ENCODE results near the gene SMYD3. TPM values are rescaled to one million over a fixed set of nuclear protein-coding genes. Genes with fewer than 3 reads are reported as not detected.

Gene SMYD3
- total and polyA plus RNA-seq, 2 donors (not counting 3 experiments of a cell fraction or from before 2014, with no cell fraction given), result 16.0 to 32.1 TPM

- Histone ChIP-seq H3K27me3 (ENCODE audit: control insufficient read depth in 2 of 2, insufficient read depth in 2 of 2, low read length in 2 of 2) (no peaks in the 10 kb centered on the region), H3K27ac (ENCODE audit: insufficient read depth, low read depth, low read length) (no peak overlapping the region), H2AFZ (ENCODE audit: low read depth, low read length) (no peak overlapping the region), H3K4me1 (ENCODE audit: control insufficient read depth, extremely low read depth, insufficient read depth, low read length) (no peaks in the 10 kb centered on the region), H3K9me3 (replicated peaks; ENCODE audit: control insufficient read depth, insufficient read depth, low read length) (no peaks in the 10 kb centered on the region), H3K4me2 (ENCODE audit: insufficient read depth, low read length) (no peak overlapping the region), H3K79me2 (ENCODE audit: control insufficient read depth, insufficient read depth, low read length) (no peaks in the 10 kb centered on the region), H3K4me3 (replicated peaks in 1 of 3; ENCODE audit: insufficient read depth in 1 of 3, low read depth in 1 of 3, low read length in 3 of 3) (no peak overlapping the region), H3K36me3 (ENCODE audit: control insufficient read depth in 2 of 2, extremely low read depth in 1 of 2, insufficient read depth in 2 of 2, low read length in 2 of 2) (no peaks in the 10 kb centered on the region), H3K9ac (replicated peaks; ENCODE audit: extremely low read depth, insufficient read depth, low read length) (no peak overlapping the region), H4K20me1 (replicated peaks; ENCODE audit: control insufficient read depth, extremely low read depth, insufficient read depth, low read length) (no peaks in the 10 kb centered on the region), H3K9me1 (replicated peaks; ENCODE audit: control insufficient read depth, extremely low read depth, insufficient read depth, low read length) (no peaks in the 10 kb centered on the region)
- no peak for TF ChIP-seq GATA2 (IDR thresholded peaks at IDR 0.05; ENCODE audit: insufficient read depth, insufficient read length, low read depth, low read length)
- TF ChIP-seq MAX (IDR thresholded peaks at IDR 0.05; ENCODE audit: insufficient read depth, insufficient read length), result no peak
- TF ChIP-seq MYC (IDR thresholded peaks at IDR 0.05; ENCODE audit: low read depth, low read length), result no peak
- no peak for TF ChIP-seq JUN (IDR thresholded peaks at IDR 0.05; ENCODE audit: borderline replicate concordance, insufficient read depth, insufficient read length, low read depth)
- TF ChIP-seq EZH2 (IDR thresholded peaks at IDR 0.05; ENCODE audit: borderline replicate concordance, low read depth, low read length, severe bottlenecking), result no peak
- no peak for TF ChIP-seq POLR2A (IDR thresholded peaks at IDR 0.05; ENCODE audit: low read depth, low read length)
- no peak for TF ChIP-seq FOS (IDR thresholded peaks at IDR 0.05; ENCODE audit: borderline replicate concordance, insufficient read depth, low read length)
- no peak for TF ChIP-seq POLR2AphosphoS5 (IDR thresholded peaks at IDR 0.05; ENCODE audit: insufficient read depth, low read depth, low read length)
- TF ChIP-seq CTCF (IDR thresholded peaks at IDR 0.05; ENCODE audit: extremely low read depth in 1 of 2, insufficient read depth in 1 of 2, low read depth in 1 of 2, low read length in 2 of 2), result no peak
- no TSS peak for BruUV-seq (replicated peaks)
- intact Hi-C loops (cut with micrococcal nuclease) (no loop called here), dilution Hi-C loops (cut with MboI; ENCODE audit: extremely low pct_ligation_motif_present, low sequenced_read_pairs) (no loop called here)
- ChIA-PET POLR2A (no interaction called here), CTCF (interaction anchor here (0.7 kb wide), 1 partner anchor 26 kb away, joined by 3 read pairs; no protein-coding TSS in a partner anchor)
- DNase-seq (ENCODE audit: low read depth, low spot score), result no peak
- FAIRE-seq, result no peak
These were observed 702.4 kb downstream of the SMYD3 start for GRCh38 chr1:245804696-245805095.
